Ishikawa (cell line): ENCODE measurements around the gene FIBCD1.

ENCODE experiments used
- CEBPB ChIP-seq: IDR thresholded peaks from 2 replicates; pipeline ENCODE4 v1.6.1; 2012
- CREB1 ChIP-seq: IDR thresholded peaks from 2 replicates; pipeline ENCODE4 v1.6.1; 2012; ENCODE audit warnings: low read depth
- EGR1 ChIP-seq: IDR thresholded peaks from 2 replicates; pipeline ENCODE4 v1.6.1; 2012
- EP300 ChIP-seq: IDR thresholded peaks from 2 replicates; pipeline ENCODE4 v1.6.1; 2012; ENCODE audit warnings: borderline replicate concordance
- FOXM1 ChIP-seq: IDR thresholded peaks from 2 replicates; pipeline ENCODE4 v1.6.1; 2012; ENCODE audit warnings: low read depth, borderline replicate concordance
- MAX ChIP-seq: IDR thresholded peaks from 2 replicates; pipeline ENCODE4 v1.6.1; 2012
- NFIC ChIP-seq: IDR thresholded peaks from 2 replicates; pipeline ENCODE4 v1.6.1; 2012
- RAD21 ChIP-seq: IDR thresholded peaks from 2 replicates; pipeline ENCODE4 v1.6.1; 2012; ENCODE audit warnings: low read depth
- REST ChIP-seq: IDR thresholded peaks from 2 replicates; pipeline ENCODE4 v1.6.1; 2012; ENCODE audit warnings: low read depth, mild to moderate bottlenecking
- TAF1 ChIP-seq: IDR thresholded peaks from 2 replicates; pipeline ENCODE4 v1.6.1; 2012; ENCODE audit warnings: low read depth, mild to moderate bottlenecking
- TCF12 ChIP-seq: IDR thresholded peaks from 2 replicates; pipeline ENCODE4 v1.6.1; 2012; ENCODE audit warnings: low read depth
- TEAD4 ChIP-seq: IDR thresholded peaks from 2 replicates; pipeline ENCODE4 v1.6.1; 2012
- USF1 ChIP-seq: IDR thresholded peaks from 2 replicates; pipeline ENCODE4 v1.6.1; 2012
- YY1 ChIP-seq: IDR thresholded peaks from 2 replicates; pipeline ENCODE4 v1.6.1; 2012; ENCODE audit warnings: low read depth
- ZBTB7A ChIP-seq: IDR thresholded peaks from 2 replicates; pipeline ENCODE4 v1.6.1; 2012; ENCODE audit warnings: low read depth

The FIBCD1 gene

GRCh38 chr9:130981756-130982137, 42.7 kb upstream of the FIBCD1 start:
- TF ChIP-seq FOXM1 (no peak), CEBPB (no peak), TCF12 (no peak), TEAD4 (no peak), RAD21 (no peak), MAX (no peak), EGR1 (no peak), TAF1 (no peak), CREB1 (no peak), ZBTB7A (no peak), YY1 (no peak)

- no peak for TF ChIP-seq REST
- TF ChIP-seq EP300: no peak
- TF ChIP-seq EGR1: no peak
- no peak for TF ChIP-seq CREB1
- TF ChIP-seq CEBPB: no peak
- no peak for TF ChIP-seq NFIC
- no peak for TF ChIP-seq ZBTB7A
- TF ChIP-seq TEAD4: no peak
- TF ChIP-seq USF1: no peak
- no peak for TF ChIP-seq RAD21
- TF ChIP-seq FOXM1: no peak
- no peak for TF ChIP-seq TAF1
- TF ChIP-seq YY1: no peak
- no peak for TF ChIP-seq TCF12
- TF ChIP-seq MAX: no peak
Observed at GRCh38 chr9:130981002-130981755, 42.1 kb upstream of the FIBCD1 start.

- no peak for TF ChIP-seq EGR1
- no peak for TF ChIP-seq ZBTB7A
- TF ChIP-seq CREB1: no peak
- no peak for TF ChIP-seq USF1
- no peak for TF ChIP-seq EP300
- TF ChIP-seq CEBPB: no peak
- no peak for TF ChIP-seq MAX
- no peak for TF ChIP-seq TCF12
- TF ChIP-seq REST: no peak
- no peak for TF ChIP-seq NFIC
- TF ChIP-seq RAD21: no peak
- no peak for TF ChIP-seq FOXM1
- no peak for TF ChIP-seq TAF1
- TF ChIP-seq YY1: no peak
- TF ChIP-seq TEAD4: no peak
Observed at GRCh38 chr9:130980526-130980925, 41.5 kb upstream of the FIBCD1 start.

GRCh38 chr9:130979591-130980385, 40.7 kb upstream of the FIBCD1 start:
- TF ChIP-seq TEAD4 (no peak), USF1 (no peak), MAX (no peak), EP300 (no peak), TAF1 (no peak), YY1 (no peak), TCF12 (no peak), FOXM1 (no peak), RAD21 (no peak), NFIC (no peak)
